GM12874 (cell line): ENCODE results near the gene TRAPPC8.

ENCODE experiments used
- CTCF ChIP-seq: IDR thresholded peaks from 2 replicates; pipeline ENCODE4 v1.5.1; 2011; ENCODE audit warnings: low read depth, mild to moderate bottlenecking, control low read depth, low read length, moderate library complexity; ENCODE audit not compliant: insufficient read depth

TRAPPC8 gene

GRCh38 chr18:31791817-31792579 is 150.9 kb downstream of the TRAPPC8 start:
- TF ChIP-seq CTCF, result no peak

- no peak for TF ChIP-seq CTCF
Observed at GRCh38 chr18:31789409-31789808, 153.5 kb downstream of the TRAPPC8 start.

GRCh38 chr18:31783059-31783458 is 159.9 kb downstream of the TRAPPC8 start:
- TF ChIP-seq CTCF, result no peak
